HG03060 (cell line): ENCODE data around the gene SRPRB.

Experiments used
- ATAC-seq: cut with Tn5 transposase; IDR thresholded peaks from one replicate; pipeline ENCODE4 v1.9.1; 2021; ENCODE audit warnings: low read depth, moderate number of reproducible peaks; ENCODE audit not compliant: unreplicated experiment

Gene SRPRB, protein sequence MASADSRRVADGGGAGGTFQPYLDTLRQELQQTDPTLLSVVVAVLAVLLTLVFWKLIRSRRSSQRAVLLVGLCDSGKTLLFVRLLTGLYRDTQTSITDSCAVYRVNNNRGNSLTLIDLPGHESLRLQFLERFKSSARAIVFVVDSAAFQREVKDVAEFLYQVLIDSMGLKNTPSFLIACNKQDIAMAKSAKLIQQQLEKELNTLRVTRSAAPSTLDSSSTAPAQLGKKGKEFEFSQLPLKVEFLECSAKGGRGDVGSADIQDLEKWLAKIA

DNA sequence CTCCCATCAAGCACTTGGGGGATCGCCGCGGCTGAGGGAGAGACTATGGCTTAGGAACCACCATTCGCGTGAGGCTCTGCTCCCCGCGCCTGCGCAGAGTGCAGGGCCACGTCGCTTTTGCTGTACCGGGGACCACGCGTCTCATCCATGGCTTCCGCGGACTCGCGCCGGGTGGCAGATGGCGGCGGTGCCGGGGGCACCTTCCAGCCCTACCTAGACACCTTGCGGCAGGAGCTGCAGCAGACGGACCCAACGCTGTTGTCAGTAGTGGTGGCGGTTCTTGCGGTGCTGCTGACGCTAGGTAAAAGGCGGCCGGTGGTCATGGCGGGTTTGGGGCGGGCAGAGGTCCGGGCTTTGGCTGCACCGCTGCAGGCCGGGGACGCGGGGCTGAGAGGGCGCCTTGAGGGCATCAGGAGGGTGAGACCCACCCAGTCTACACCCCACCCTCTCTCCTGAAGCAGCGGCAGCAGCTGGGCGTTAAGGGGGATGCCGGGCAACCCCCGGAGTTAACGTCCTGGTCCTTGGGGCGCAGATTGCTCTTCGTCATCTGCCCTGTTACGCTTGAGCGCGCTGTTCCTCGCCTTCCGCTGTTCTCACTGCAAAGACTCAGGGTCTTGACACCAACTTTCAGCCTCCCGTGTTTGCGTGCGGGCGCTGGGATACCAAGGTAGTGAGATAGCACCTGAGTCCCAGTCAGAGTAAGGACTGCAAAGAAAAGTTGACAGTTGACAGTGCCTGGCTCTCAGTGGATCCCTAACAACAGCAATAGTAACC, at the start of gene SRPRB:
Gene SRPRB, plus strand, starts transcription at position 114 of the 774 bp plus-strand sequence. Its CDS starts 34 bp downstream, at position 148.
- ATAC-seq: peak; percentile 94

DNA sequence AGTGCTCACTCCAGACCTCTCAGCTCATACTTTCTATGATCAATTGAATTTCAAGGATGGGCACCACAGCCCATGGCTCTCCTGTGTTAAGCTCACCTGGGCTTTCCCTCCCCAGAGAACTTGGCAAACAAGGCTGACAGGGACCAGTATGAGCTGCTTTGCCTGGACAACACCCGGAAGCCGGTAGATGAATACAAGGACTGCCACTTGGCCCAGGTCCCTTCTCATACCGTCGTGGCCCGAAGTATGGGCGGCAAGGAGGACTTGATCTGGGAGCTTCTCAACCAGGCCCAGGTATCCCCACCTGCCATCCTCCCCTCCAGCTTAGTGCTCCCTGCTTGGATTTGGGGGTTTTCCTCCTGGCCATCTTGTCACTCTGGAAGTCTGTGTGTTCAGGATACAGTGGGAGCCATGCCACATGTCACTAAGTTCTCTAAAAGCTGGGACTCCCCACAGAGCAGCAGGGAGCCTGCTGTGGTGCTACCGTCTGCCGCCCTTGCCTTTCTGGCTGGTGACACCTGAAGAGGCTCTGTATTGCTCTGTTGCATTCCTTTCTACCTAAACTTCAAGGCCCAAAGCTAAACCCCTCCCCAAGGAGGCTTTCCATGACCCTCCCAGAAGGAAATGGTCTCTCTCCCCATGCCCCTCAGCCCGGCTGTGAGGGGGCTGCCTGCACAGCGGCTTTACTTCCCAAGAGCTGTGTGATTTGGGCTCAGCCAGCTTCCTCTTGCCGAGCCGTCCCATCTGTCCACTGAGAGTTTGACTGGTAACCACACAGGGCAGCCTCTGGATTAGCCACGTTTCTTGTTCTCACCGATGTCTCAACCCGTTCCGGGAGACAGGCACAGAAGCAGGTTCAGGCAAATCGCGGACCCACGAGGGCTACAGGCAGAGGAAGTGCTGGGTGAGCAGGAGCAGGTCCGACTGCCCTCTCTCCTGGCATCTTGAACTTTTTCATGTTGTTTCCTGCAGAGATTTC, 48.6 kb upstream of the SRPRB start:
- no peak for ATAC-seq

DNA sequence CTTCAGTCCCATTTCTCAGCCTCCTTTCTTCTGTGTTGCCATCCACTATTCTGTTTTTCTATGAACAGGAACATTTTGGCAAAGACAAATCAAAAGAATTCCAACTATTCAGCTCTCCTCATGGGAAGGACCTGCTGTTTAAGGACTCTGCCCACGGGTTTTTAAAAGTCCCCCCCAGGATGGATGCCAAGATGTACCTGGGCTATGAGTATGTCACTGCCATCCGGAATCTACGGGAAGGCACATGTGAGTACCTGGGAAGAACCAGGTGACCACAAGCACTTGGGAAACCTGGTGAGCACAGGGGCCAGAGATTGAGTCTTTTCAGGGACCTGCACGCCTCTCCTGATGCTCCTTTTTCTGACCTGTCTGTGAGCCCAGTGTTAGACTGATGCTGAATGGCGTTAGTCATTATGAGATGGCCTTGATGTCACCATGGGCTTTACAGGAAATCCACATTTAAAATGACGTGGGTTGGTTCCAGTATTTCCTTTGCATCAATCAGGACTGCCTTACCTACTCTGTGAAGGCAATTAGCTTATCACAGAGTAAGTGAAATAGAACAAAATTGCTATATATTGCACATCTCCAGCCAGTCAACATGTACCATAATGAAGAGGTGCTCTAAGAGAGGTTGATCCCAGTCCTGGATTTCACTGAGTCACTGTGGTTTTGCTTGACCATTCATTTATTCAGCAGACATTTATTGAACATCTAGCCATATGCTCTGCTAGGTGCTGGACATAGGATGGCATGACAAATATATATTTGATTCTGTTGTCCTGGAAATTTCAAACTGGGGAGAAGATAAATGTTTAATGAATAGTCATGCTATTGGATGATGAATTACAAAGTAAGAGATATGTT, 47.7 kb upstream of the SRPRB start:
- ATAC-seq: no peak

DNA sequence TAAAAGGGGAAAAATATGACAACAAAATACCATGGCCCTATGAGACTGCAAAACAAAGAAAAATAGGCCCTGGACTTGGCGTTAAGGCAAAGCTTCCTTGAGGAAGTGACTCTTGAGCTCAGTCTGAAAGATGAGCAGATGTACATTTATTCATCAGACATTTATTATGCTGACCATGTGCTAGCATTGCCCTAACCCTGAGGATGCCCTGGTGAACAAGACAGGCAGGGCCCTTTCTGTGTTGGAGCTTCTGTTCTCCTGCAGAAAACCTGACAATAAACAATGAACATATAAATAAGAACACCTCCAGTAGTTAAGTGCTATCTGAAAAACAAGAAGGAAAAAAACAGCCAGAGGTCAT, 47.1 kb upstream of the SRPRB start:
- ATAC-seq: no peak

DNA sequence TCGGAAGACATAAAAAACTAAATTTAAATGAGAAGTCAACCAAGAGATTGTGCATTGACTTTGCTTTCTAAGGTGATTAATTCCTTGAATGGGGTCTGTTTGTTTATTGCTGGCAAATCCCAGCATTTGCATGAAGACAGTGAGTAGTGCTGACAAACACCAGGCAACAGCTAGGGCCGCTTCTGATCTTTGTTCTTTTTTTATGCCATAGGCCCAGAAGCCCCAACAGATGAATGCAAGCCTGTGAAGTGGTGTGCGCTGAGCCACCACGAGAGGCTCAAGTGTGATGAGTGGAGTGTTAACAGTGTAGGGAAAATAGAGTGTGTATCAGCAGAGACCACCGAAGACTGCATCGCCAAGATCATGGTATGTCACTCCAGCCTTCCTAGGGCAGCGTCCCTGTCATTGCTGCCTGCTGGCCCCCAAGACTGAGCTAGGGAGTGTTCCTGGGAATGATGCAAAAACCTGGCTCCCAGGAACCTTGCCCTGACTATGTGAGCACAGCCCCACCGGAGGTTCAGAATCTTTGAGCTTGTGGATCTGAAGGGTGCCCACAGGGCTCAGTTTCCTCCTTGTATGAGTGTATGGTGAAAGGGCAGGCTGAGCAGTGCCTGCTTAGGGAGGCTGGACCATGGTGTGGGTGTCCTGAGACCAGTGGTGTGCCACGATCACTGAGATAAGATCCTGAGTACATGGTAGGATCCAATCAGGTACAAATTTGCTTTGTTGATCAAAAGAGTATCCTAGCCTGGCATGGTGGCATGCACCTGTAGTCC, 46.5 kb upstream of the SRPRB start:
- ATAC-seq: no peak

DNA sequence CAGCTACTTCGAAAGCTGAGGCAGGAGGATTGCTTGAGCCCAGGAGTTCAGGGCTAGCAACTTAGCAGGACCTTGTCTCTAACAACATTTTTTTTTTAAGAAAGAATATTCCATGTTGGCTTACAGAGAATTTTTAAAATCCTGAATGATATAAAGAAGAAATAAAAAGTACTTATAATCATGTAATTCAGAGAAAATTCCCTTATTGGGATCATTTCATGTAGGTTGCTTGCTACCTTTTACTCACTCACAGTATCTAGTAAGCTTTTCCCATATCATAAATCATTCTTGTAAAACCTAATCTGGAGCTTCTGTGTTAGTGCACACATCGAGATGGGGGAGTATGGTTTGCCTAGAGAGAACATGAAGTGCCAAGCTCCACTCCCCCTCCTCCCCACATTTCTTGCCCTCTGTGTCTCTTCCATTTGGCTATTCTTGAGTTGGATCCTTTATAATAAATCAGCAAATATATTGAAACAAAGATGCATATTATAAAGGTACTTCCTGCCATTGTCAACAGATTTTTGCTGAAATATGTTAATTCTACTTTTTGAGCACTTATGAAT, 45.8 kb upstream of the SRPRB start:
- ATAC-seq: no peak

DNA sequence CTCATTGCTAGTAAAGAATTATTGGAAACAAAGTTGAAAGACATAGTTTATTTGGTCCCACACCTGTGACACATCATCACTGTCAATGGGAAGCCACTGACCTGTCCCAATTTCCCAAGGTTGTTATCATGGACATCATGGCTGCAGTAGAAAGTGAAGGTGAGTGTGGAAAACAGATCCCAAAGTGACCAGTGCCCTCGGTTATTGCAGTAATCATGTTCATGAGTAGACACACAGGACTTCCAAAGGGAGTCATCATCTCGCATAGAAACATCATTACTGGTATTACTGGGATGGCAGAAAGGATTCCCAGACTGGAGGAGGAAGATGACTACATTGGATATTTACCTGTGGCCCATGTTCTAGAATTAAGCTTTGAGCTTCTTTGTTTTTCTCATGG, 44.7 kb upstream of the SRPRB start:
- no peak for ATAC-seq

DNA sequence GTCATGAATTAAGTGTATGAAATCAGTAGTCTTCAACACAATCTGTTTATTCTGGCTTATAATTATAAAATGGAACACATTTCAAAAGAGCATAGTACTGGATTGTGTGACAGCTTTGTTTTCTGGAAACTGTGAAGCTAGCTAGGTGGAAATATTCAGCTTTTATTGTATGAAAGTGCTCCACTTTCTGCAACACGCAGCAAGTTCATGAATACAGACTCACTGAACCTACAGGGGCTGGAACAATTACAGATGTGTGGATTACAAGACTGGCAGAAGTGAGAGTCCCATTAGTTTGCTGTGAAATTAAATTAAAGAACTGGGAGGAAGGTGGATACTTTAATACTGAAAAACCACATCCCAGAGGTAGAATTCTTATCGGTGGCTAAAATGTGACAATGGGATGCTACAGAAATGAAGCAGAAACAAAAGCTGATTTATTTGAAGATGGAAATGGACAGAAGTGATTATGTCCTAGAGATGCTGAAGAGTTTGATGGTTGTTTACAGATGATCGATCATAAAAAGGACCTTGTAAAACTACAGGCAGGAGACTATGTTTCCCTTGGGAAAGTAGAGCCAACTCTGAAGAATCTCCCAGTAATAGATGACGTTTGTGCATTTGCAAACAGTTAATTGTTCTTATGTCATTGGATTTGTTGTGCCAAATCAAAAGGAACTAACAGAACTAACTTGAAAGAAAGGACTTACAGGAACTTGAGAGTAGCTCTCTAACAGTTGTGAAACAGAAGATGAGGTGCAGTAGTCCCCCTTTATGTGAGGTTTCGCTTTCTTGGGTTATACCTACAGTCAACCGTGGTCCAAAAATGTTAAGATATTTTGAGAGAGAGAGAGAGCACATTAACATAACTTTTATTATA, 43.8 kb upstream of the SRPRB start:
- no peak for ATAC-seq

DNA sequence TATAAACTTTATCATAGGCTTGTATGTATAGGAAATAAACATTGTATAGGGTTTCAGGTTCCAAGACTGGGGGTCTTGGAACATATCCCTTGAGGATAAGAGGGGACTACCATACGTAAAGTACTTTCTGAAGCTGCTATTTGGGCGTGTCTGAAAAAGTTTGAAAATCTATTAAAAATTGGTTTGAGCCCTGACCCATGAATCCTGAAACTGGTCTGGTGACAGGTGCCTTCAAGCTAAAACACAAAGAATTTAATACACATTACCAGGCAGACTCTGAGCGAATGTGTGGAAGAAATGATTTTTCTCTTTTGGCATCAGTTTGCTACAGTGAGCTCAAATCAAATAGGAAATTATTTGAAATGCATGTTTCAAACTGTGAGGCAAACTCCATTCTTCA, 43.1 kb upstream of the SRPRB start:
- ATAC-seq: no peak

DNA sequence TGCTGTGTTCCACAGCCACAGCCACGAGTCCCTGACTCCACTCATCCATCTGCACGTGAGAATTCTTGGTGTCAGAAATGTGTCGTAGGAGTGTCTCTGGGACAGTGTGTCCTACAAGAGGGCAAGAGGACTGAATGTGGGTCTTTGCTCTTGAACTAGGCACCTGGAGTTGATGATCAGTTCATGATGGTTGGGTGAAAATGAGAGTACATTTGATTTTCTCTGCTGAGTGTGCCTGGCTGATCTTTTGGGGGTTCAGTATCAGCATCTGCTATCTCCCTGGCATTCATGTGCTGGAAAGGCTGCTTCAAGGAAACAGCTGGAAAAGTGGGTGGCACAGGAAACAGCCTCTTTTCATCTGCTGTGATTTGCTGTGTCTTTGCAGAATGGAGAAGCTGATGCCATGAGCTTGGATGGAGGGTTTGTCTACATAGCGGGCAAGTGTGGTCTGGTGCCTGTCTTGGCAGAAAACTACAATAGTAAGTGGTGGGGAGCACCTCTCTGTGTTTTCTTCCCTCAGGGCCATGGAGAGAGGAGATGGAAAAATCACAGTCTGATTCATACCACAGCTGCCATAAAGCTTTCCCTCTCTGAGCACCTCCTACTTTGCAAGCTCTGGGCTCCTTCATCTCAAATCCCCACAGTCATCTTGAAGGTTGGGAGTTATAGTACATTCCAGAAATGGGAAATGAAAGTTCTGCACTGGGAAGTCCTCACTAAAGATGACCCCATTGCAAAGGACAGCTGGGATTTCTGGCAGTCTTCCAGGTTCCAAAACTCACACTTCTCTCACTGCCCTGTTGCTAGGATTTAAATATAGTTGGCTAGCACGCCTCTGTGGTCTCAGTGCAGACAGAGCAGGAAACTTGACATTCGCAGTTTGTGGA, 41.6 kb upstream of the SRPRB start:
- ATAC-seq: no peak

DNA sequence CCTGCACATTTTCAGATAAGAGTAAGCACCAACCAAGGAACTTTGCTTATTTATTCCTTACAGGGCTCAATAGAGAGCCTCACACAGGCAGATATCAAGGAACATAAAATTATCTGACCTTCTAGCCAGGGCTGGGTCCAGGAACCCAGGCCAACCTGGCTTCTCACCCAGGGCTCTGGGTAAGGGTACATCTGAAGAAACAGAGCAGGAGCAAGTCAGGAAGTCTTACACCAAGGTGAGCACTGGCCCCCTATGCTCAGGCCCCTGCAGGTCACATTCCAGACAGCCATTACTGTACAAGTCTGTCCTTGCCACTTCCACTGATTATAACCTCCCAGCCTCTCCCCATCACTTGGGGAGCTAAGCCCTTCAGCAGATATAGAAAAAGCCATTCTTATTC, 40.4 kb upstream of the SRPRB start:
- no peak for ATAC-seq

DNA sequence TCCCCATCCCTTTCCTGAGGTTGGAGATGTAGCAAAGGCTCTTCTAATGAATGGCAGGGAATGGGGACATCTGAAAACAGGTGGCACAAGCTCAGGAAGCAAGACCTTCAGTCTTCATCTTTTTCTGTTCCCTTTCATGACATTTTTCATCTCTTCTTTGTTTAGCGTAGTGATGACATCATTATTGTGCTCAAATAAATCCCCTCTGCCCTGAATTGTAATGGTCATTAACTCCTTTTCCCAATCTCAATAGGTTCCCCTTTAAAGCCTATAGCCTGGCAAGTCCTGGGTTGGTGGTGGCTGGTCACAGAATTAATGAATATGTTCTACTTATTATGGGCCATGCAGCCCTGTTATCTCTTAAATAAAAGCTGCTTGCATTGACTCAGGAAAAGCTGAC, 38.0 kb upstream of the SRPRB start:
- no peak for ATAC-seq

DNA sequence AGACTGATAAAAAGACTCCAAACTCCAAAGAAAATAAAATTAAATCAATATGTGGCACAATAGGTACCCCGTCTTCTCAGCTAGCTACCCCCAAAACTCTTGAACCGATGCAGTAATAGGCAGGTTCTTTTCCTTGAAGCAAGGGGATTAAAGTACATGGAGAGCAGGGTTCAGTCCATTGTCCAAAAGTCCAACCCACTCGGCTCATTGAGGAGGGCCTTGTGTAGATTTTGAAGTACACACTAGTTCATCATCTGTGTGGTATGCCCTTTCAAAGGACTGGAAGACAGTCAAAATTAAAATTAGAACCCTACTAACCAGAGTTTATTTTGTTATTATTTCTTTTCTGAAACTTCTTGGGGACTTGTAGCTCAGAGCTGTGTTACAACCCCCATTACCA, 36.1 kb upstream of the SRPRB start:
- no peak for ATAC-seq

DNA sequence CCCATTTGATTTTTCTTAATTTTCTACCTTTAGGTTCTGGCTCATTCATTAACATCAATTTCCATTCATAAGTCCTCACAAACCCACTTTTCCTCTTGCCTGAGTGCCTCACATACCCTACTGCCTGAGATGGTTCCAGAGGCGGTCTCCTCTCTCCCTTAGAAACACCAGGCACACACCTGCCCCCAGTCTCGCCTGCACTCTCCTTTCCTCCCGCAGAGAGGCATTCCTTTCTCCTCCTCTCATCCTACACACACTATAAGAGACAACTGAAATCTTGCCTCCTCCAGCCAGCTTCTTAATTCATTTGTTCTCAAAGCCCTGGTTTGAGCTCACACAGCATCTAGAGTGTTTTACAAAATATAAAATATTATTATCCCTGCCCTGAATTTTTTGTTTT, 31.9 kb upstream of the SRPRB start:
- ATAC-seq: no peak

DNA sequence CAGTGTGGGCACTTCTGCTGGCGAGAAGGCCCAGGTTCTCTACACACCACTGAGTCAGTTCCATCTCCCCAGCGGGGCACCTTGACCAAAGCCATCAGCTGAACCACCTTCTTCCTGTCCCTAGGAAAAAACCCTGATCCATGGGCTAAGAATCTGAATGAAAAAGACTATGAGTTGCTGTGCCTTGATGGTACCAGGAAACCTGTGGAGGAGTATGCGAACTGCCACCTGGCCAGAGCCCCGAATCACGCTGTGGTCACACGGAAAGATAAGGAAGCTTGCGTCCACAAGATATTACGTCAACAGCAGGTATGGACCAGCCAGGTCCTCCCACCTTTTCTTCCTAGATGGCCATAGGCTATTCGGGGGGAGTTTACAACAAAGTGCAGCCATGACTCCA, 30.3 kb upstream of the SRPRB start:
- ATAC-seq: no peak

DNA sequence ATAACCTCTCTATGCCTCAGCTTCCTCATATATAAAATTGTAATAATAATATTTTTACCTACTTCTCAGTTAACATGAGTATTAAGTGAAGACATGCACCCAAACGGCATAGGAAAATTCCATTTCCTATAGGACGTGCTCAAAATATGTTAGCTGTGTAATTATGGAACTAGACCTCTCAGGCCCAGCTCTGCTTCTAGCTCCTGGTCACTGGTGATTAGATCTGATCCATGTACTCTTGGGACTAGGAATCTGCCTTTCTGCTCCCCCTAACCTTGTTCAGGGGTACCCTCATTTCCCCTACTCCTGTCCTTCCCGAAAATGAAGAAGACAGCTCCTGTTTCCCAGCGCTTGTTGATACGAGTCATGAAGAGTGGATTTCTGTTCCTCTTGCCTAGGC, 29.8 kb upstream of the SRPRB start:
- ATAC-seq: no peak

DNA sequence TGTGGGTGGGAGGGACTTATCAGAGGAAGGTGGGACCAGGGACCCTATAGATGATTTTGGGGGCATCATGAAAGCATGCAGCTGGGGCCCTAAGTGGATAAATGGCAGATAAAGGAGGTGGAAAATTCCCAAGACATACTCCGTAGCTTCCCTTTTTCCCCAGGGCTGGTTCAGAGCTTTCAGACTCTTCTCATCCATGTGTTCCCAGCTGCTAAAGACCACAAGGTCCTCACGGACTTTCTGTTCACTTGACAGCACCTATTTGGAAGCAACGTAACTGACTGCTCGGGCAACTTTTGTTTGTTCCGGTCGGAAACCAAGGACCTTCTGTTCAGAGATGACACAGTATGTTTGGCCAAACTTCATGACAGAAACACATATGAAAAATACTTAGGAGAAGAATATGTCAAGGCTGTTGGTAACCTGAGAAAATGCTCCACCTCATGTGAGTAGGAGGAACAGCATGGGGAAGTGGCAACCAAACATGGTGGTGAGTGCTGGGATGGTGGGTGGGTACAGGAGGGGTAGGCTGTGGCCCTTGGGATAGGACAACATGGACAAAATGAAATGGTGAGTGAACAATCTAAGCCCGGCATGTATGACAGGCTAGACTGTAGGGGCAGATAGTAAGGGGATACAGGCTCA, 28.7 kb upstream of the SRPRB start:
- no peak for ATAC-seq
